GM12891 (cell line): Measurements from ENCODE around the gene MSMO1.

ENCODE experiments used
- POLR2A ChIP-seq: IDR thresholded peaks from 2 replicates; pipeline ENCODE4 v1.6.1; 2011; ENCODE audit warnings: low read depth, low read length, control low read depth
- POLR2AphosphoS5 ChIP-seq: IDR thresholded peaks from 2 replicates; pipeline ENCODE4 v1.6.1; 2011; ENCODE audit warnings: low read depth, low read length, control low read depth
- TAF1 ChIP-seq: IDR thresholded peaks from 2 replicates; pipeline ENCODE4 v1.6.1; 2011; ENCODE audit warnings: low read depth, low read length, control low read depth

GRCh38 chr4:165331359-165331758 lies 3.9 kb downstream of the MSMO1 start:
- TF ChIP-seq POLR2AphosphoS5 (no peak), POLR2A (no peak), TAF1 (no peak)
